Mucosa of descending colon (tissue), 3 donors: ENCODE results near the gene GTPBP6. TPM values are rescaled to one million over a fixed set of nuclear protein-coding genes. Genes with fewer than 3 reads are reported as not detected.

ENCODE experiments used
- ATAC-seq: fragments of 200-7000 bp; cut with Tn5 transposase; one replicate; pipeline ENCODE4 v1.9.1; 2020; ENCODE audit warnings: mild to moderate bottlenecking, moderate library complexity
- DNase-seq, 3 donors: peaks; one replicate each; pipeline ENCODE4 v3.0.0-alpha.2; 2020
- H3K36me3 ChIP-seq: fragments of 200-600 bp; one replicate; pipeline ENCODE4 v1.8.0; 2021; ENCODE audit warnings: low read depth, mild to moderate bottlenecking
- H3K4me1 ChIP-seq: fragments of 200-600 bp; one replicate; pipeline ENCODE4 v1.8.0; 2021; ENCODE audit warnings: low read depth, mild to moderate bottlenecking
- H3K4me3 ChIP-seq: fragments of 200-600 bp; one replicate; pipeline ENCODE4 v1.8.0; 2021; ENCODE audit warnings: mild to moderate bottlenecking
- H3K9me3 ChIP-seq: fragments of 200-600 bp; one replicate; pipeline ENCODE4 v1.8.0; 2021; ENCODE audit warnings: mild to moderate bottlenecking
- CTCF ChIP-seq: fragments of 200-600 bp; IDR thresholded peaks from one replicate; pipeline ENCODE4 v1.8.0; 2022; ENCODE audit warnings: antibody characterized with exemption, mild to moderate bottlenecking
- intact Hi-C, 2 donors: fragments of 100-400 bp; cut with DNase I in 1 of 2; cut with micrococcal nuclease in 1 of 2; formaldehyde crosslinking; loops; one replicate each; pipeline versions ENCODE4 v1.11.0 to v1.11.1; 2022; cut with DNase I, micrococcal nuclease
- total RNA-seq, 3 donors: library from RNA; stranded (reverse); fragmentation: NEBNext Ultra II Directional in 2 of 3; extraction: Animal tissue kit (Norgen Biotek cat#: 25700) in 2 of 3; gene quantifications; one replicate each; pipeline versions ENCODE4 v1.2.1 to v1.2.4, GENCODE V29; 2021 to 2023
- donor health status: DM: no; HTN: no; CAD: no; lungs with moderate emphysema.
- donor health status: DM: no; HTN: no; CAD: no.
- donor health status: DM: no; HTN: yes; CAD: no.

Gene GTPBP6
- total RNA-seq, 3 donors from 2014 or later: 49.8 to 55.8 (median 54.1) TPM

DNA sequence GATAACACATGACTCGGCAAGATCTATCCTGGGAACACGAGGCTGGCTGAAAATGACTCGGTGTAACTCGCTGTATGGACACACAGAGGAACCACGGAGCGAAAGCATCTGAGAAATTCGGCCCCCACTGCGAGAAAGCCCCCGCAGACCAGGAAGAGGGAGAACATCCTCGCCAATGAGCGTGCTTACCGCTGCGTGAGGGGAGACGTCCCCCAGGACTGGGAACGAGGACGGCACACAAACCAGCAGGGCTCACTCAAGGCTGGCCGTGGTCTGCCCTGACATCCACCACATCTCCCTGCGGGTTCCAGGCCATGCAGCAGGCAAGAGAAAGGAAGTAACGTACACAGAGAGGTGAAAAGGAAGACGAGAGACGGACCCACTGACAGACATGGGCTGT, 17.6 kb upstream of the GTPBP6 start:
- DNase-seq (peak in 1 of 3 donors; percentile 33), ATAC-seq (no peak)
- no peak overlapping the region for H3K4me3 ChIP-seq
- no peaks in the 10 kb centered on the region for H3K9me3 ChIP-seq
- intact Hi-C loops: no loop called here
- no peaks in the 10 kb centered on the region for H3K36me3 ChIP-seq
- TF ChIP-seq CTCF: no peak
- no peaks in the 10 kb centered on the region for H3K4me1 ChIP-seq

DNA sequence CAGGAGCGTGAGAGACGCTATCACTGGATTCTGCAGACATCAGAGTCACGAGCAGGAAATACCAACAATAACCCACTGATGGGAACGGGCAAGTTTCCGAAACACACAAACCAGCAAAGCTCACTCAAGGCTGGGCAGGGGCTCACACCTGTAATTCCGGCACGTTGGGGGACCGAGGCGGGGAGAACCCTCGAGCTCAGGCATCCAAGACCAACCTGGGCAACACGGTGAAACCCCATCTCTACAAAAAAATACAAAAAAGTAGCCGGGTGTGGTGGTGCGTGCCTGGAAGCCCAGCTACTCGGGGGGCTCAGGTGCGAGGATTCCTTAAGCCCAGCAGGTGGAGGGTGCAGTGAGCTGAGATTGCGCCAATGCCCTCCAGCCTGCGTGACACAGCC, 17.2 kb upstream of the GTPBP6 start:
- intact Hi-C loops: no loop called here
- Histone ChIP-seq H3K9me3 (no peaks in the 10 kb centered on the region), H3K4me1 (peaks cover 4% of the 10 kb centered on the region), H3K4me3 (no peak overlapping the region), H3K36me3 (no peaks in the 10 kb centered on the region)
- no peak for TF ChIP-seq CTCF
- ATAC-seq: no peak
- DNase-seq: no peak

- H3K9me3 ChIP-seq: no peaks in the 10 kb centered on the region
- H3K4me1 ChIP-seq: peaks cover 5% of the 10 kb centered on the region
- DNase-seq: peak in 1 of 3 donors; percentile 40
- ATAC-seq: no peak
- H3K36me3 ChIP-seq: no peaks in the 10 kb centered on the region
- no peak for TF ChIP-seq CTCF
- intact Hi-C loops: no loop called here
- no peak overlapping the region for H3K4me3 ChIP-seq
These were observed 16.6 kb upstream of the GTPBP6 start for GRCh38 chrX:334971-335757.

DNA sequence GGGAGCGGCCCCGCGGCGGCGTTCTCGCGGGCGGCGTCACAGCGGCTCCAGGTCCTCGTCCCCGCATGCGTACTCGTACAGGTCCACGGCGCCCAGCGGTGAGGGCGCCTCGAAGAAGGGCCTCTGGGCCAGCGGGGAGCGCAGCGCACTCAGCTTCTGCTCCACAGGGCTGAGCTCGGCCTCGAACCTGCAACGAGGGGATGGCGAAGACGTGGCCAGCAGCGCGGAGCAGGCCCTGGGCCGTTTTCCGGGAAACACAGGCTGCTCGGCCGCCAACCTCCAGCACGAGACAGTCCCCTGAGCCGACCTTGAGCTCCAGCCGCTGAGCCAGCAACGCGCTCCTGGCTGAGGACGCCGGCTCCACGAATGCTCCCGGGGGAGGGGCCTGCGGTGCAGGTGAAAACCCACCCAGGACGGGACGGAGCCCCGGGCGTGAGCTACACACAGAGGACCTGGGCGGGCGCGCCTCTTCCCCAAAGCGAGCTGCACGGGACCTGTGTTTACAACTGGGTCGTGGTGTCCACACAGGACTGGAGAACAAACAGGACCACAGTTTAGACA, 15.8 kb upstream of the GTPBP6 start:
- DNase-seq: peak in 1 of 3 donors; percentile 44
- no peaks in the 10 kb centered on the region for H3K9me3 ChIP-seq
- no peaks in the 10 kb centered on the region for H3K36me3 ChIP-seq
- no peak overlapping the region for H3K4me3 ChIP-seq
- ATAC-seq: no peak
- TF ChIP-seq CTCF: no peak
- peaks cover 5% of the 10 kb centered on the region for H3K4me1 ChIP-seq
- intact Hi-C loops: no loop called here

- H3K36me3 ChIP-seq: no peaks in the 10 kb centered on the region
- H3K4me3 ChIP-seq: no peak overlapping the region
- TF ChIP-seq CTCF: no peak
- intact Hi-C loops: no loop called here
- ATAC-seq (no peak), DNase-seq (peak in 1 of 3 donors; percentile 43)
- H3K9me3 ChIP-seq: no peaks in the 10 kb centered on the region
- H3K4me1 ChIP-seq: peaks cover 5% of the 10 kb centered on the region
These were observed 15.2 kb upstream of the GTPBP6 start for GRCh38 chrX:333611-334311.
